Neural cell (in vitro differentiated cells): ENCODE data around the gene PAN3. TPM values are rescaled to one million over a fixed set of nuclear protein-coding genes. Genes with fewer than 3 reads are reported as not detected.

ENCODE experiments used
- H2AFZ ChIP-seq: fragments of 200-600, 300-800 bp; sonication (generic), shearing (Covaris generic); 2 replicates; pipeline ENCODE4 v1.6.0; 2014; ENCODE audit warnings: low read depth, mild to moderate bottlenecking, antibody characterized with exemption, low read length, moderate library complexity
- H3F3A ChIP-seq: fragments of 200-600 bp; shearing (Covaris generic); 2 replicates; pipeline ENCODE4 v1.6.1; 2016; ENCODE audit warnings: mild to moderate bottlenecking, moderate library complexity, mixed read lengths, antibody characterized with exemption, low read length; ENCODE audit not compliant: insufficient read depth, poor library complexity, severe bottlenecking
- H3K27ac ChIP-seq: fragments of 200-600, 300-800 bp; sonication (generic), shearing (Covaris generic); 2 replicates; pipeline ENCODE4 v1.5.1; 2014; ENCODE audit warnings: mild to moderate bottlenecking, low read length, moderate library complexity
- H3K27me3 ChIP-seq: fragments of 300-800, 200-600 bp; sonication (generic), shearing (Covaris generic); 2 replicates; pipeline ENCODE4 v1.6.0; 2014; ENCODE audit warnings: mild to moderate bottlenecking, low read depth, low read length, moderate library complexity; ENCODE audit not compliant: insufficient read depth
- H3K36me3 ChIP-seq: fragments of 300-800, 200-600 bp; sonication (generic), shearing (Covaris generic); 2 replicates; pipeline ENCODE4 v1.5.1; 2014; ENCODE audit warnings: mild to moderate bottlenecking, antibody characterized with exemption, low read length, moderate library complexity; ENCODE audit not compliant: insufficient read depth
- H3K4me2 ChIP-seq: fragments of 300-800, 200-600 bp; sonication (generic), shearing (Covaris generic); 2 replicates; pipeline ENCODE4 v1.6.0; 2014; ENCODE audit warnings: mild to moderate bottlenecking, low read length
- H3K4me3 ChIP-seq: fragments of 300-800, 200-600 bp; sonication (generic), shearing (Covaris generic); 2 replicates; pipeline ENCODE4 v1.5.1; 2014; ENCODE audit warnings: mild to moderate bottlenecking, low read length, moderate library complexity
- H3K79me2 ChIP-seq: fragments of 200-600 bp; shearing (Covaris generic); replicated peaks from 2 replicates; pipeline ENCODE4 v1.6.0; 2014; ENCODE audit warnings: mild to moderate bottlenecking, low read length, moderate library complexity; ENCODE audit not compliant: insufficient read depth
- H3K9ac ChIP-seq: fragments of 300-800, 200-600 bp; sonication (generic), shearing (Covaris generic); 2 replicates; pipeline ENCODE4 v1.6.1; 2016; ENCODE audit warnings: mild to moderate bottlenecking, low read length, mixed read lengths
- H3K9me2 ChIP-seq: fragments of 200-600 bp; shearing (Covaris generic); 2 replicates; pipeline ENCODE4 v1.6.1; 2016; ENCODE audit warnings: mild to moderate bottlenecking, low read length, mixed read lengths; ENCODE audit not compliant: insufficient read depth
- H3K9me3 ChIP-seq: fragments of 200-600, 300-800 bp; sonication (generic), shearing (Covaris generic); 2 replicates; pipeline ENCODE4 v1.6.1; 2016; ENCODE audit warnings: mild to moderate bottlenecking, mixed run types, low read length, moderate library complexity, mixed read lengths
- H4K20me1 ChIP-seq: fragments of 200-600 bp; shearing (Covaris generic); 2 replicates; pipeline ENCODE4 v1.6.1; 2016; ENCODE audit warnings: mild to moderate bottlenecking, mixed run types; ENCODE audit not compliant: insufficient read depth
- EZH2 ChIP-seq: fragments of 200-600, 300-800 bp; shearing (Covaris generic), sonication (generic); IDR thresholded peaks from 2 replicates; pipeline ENCODE4 v1.6.1; 2014; ENCODE audit warnings: antibody characterized with exemption, low read length, borderline replicate concordance, mild to moderate bottlenecking; ENCODE audit not compliant: insufficient read depth, poor library complexity, severe bottlenecking
- POLR2AphosphoS5 ChIP-seq: IDR thresholded peaks from 2 replicates; pipeline ENCODE4 v1.6.1; 2012
- RAD21 ChIP-seq: fragments of 450-650 bp; conservative IDR thresholded peaks from 2 replicates; pipeline ENCODE4 v1.6.1; 2014; ENCODE audit warnings: antibody characterized with exemption, mild to moderate bottlenecking, moderate library complexity
- REST ChIP-seq: IDR thresholded peaks from 2 replicates; pipeline ENCODE4 v1.6.1; 2012; ENCODE audit warnings: borderline replicate concordance
- SMC3 ChIP-seq: fragments of 450-650 bp; conservative IDR thresholded peaks from 2 replicates; pipeline ENCODE4 v1.6.1; 2014; ENCODE audit warnings: antibody characterized with exemption, mild to moderate bottlenecking, moderate library complexity; ENCODE audit not compliant: poor library complexity
- polyA plus RNA-seq: library from polyadenylated mRNA; depleted of rRNA; stranded (reverse); fragments of >200 nt; gene quantifications from 2 replicates; pipeline ENCODE4 v1.2.3, GENCODE V29; 2014

Gene PAN3
- polyA plus RNA-seq, 1 donor from 2014 or later: 44.0 TPM

- H3K27ac ChIP-seq: no peak overlapping the region
- H4K20me1 ChIP-seq: no peaks in the 10 kb centered on the region
- no peaks in the 10 kb centered on the region for H3K27me3 ChIP-seq
- no peaks in the 10 kb centered on the region for H3K79me2 ChIP-seq
- no peaks in the 10 kb centered on the region for H3K9me2 ChIP-seq
- TF ChIP-seq SMC3 (no peak), REST (no peak)
- H3K9ac ChIP-seq: no peak overlapping the region
- H3K9me3 ChIP-seq: no peaks in the 10 kb centered on the region
- no peak overlapping the region for H2AFZ ChIP-seq
- no peaks in the 10 kb centered on the region for H3K36me3 ChIP-seq
- H3F3A ChIP-seq: no peaks in the 10 kb centered on the region
- no peak overlapping the region for H3K4me3 ChIP-seq
- no peak overlapping the region for H3K4me2 ChIP-seq
Observed at GRCh38 chr13:28337166-28338005, 199.0 kb downstream of the PAN3 start.

- Histone ChIP-seq H3K4me2 (no peak overlapping the region), H3K79me2 (no peaks in the 10 kb centered on the region), H2AFZ (no peak overlapping the region), H3F3A (no peaks in the 10 kb centered on the region), H3K9ac (no peak overlapping the region), H3K9me3 (no peaks in the 10 kb centered on the region), H3K27ac (no peak overlapping the region), H3K9me2 (no peaks in the 10 kb centered on the region), H3K27me3 (no peaks in the 10 kb centered on the region), H3K4me3 (no peak overlapping the region), H4K20me1 (no peaks in the 10 kb centered on the region), H3K36me3 (no peaks in the 10 kb centered on the region)
- no peak for TF ChIP-seq EZH2
- TF ChIP-seq RAD21: no peak
- TF ChIP-seq POLR2AphosphoS5: no peak
Observed at GRCh38 chr13:28338006-28338574, 199.7 kb downstream of the PAN3 start.

GRCh38 chr13:28338742-28339141, 200.4 kb downstream of the PAN3 start:
- Histone ChIP-seq H3K27ac (no peak overlapping the region), H3K4me2 (no peak overlapping the region), H3K4me3 (no peak overlapping the region), H4K20me1 (no peaks in the 10 kb centered on the region), H3K9me2 (no peaks in the 10 kb centered on the region), H3K79me2 (no peaks in the 10 kb centered on the region), H3K27me3 (no peaks in the 10 kb centered on the region), H3K9me3 (no peaks in the 10 kb centered on the region), H2AFZ (no peak overlapping the region), H3F3A (no peaks in the 10 kb centered on the region), H3K9ac (no peak overlapping the region), H3K36me3 (no peaks in the 10 kb centered on the region)
- TF ChIP-seq RAD21 (no peak), REST (no peak)
